Measurements from ENCODE around the gene PDE8A.
A peak's percentile ranks its signal among the peaks of the same experiment; 100 is the strongest.
"Not testable (repeated sequence)": the region's sequence is repeated elsewhere in the genome, so short reads cannot be mapped to it uniquely, and the experiment has no call there.

Gene PDE8A

DNA sequence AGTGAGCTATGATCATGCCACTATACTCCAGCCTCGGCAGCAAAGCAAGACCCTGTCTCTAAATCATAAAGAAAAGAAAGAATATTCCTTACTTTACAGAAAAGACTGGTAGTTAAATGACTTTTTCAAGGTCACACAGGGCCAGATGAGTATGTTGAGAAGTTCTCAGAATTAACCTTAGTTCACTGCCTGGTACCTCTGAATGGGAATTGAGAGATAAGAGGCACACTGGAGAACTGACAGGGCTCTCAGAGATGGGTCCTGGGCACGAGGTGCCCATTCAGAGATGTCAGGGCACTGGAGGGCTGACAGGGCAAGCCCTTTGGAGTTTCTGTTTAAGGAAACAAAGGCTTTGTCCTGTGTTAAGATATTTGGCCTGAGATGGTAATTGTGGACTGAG lies 157.7 kb downstream of the PDE8A start:
- DNase-seq, result no peak

DNA sequence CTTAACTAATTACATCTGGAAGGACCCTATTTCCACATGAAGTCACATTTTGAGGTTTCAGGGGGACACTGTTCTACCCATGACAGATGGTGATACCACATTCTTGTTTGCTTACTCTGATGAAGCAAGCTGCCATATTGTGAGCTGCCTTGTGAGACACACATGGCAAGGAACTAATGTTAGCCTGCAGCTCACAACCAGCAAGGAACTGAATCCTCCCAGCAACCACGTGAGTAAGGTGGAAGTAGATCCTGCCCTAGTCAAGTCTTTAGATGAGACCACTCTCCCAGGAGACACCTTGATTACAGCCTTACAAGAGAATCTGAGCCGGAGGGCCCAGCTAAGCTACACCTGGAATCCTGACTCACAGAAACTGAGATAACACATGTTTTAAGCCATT lies 160.1 kb downstream of the PDE8A start:
- DNase-seq, result no peak

DNA sequence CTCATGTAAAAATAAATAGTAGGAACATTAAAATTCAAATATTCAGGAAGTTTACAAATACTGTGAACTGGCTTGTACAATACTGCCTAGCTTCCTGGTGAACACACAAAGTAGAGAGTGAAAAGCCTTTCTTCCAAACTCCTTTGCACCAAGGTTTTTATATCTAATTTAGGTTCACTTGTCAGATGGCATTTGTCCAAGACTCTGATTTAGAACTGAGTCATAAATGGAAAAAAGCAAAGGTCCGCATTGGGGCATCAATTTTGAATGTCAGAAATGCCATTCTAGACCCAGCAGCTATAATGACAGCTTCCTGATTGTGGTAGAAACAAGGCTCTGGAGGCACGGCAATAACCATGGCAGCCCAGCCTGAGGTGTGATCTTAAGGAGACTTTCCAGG lies 160.7 kb downstream of the PDE8A start:
- DNase-seq, result no peak

DNA sequence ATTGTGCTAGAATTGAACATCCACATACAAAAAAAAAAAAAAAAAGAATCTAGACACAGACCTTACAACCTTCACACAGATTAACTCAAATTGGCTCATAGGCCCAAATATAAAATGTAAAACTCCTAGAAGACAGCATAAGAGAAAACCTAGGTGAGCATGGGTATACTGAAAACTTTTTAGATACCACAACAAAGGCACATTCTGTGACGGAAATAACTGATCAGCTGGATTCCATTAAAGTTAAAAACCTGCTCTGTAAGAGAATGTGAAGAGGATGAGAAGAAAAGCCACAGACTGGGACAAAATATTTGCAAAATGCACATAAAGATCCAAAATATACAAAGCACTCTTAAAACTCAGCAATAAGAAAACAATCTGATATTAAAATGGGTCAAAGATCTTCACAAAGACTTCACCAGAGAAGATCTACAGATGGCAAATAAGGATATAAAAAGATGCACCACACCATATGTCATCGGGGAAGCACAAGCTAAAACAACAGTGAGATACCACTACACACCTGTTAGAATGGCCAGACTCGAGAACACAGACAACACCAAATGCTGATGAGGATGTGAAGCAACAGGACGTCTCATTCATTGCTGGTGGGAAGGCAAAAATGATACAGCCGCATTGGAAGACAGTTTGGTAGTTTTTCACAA lies 167.9 kb downstream of the PDE8A start:
- DNase-seq, result peak; percentile 41

DNA sequence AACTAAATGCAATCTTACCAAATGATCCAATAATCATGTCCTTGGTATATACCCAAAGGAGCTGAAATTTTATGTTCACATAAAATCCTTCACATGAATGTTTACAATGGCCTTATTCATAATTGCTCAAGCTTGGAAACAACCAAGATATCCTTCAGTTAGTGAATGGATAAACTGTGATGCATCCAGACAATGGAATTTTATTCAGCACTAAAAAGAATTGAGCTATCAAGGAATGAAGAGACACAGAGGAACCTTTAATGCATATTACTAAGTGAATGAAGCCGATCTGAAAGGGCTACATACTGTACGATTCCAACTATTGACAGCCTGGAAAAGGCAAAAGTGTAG lies 168.4 kb downstream of the PDE8A start:
- no peak for DNase-seq

DNA sequence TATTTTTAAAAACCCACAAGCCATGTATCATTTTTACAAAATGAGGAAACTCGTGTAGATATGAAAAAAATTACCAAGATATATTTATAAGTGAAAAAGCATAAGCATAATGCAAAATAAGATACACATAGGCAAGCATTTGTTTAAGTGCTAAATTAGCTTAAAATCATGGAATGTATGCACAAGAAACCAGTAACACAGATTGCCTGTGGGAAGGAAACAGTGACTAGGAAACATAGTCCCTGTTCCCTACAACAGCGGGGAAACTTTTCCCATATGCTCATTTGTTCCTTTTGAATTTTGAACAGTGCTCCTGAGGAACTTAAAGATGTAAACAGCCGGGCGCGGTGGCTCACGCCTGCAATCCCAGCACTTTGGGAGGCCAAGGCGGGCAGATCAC lies 169.5 kb downstream of the PDE8A start:
- DNase-seq, result no peak

DNA sequence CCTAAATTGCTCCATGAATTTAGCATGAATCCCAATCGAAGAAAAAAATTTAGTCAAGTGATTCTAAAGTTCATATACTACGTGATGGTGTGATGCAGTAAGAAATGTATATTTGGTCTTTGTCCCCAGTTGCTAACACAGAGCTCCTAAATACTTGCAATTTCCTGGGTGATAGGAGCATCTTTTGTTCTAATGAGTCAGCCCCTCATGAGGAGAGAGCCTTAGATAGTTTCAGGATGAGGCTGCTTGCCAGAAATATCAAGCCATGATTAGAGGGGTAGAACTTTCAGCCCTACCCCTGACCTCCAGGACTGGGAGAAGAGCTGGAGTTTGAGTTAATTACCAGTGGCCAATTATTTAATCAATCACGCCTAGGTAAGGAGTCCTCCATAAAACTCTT lies 170.2 kb downstream of the PDE8A start:
- no peak for DNase-seq

DNA sequence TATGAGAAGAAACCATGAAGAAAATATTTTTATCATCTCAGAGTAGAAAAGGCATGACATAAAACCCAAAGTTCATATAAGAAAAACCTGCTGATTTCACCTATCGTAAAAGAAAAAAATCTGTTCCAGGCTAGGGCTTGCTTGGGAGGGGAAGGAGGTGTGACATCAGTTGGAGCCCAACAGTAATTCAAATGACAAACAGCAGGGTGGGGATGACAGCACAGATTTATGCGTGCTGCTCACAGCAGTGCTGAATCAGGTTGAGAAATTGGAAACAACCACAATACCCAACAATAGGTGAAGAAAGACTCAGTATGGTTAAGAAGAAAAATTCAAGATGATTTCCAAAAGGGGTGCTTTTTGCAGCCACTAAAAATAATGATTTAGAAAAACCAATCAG lies 172.4 kb downstream of the PDE8A start:
- no peak for DNase-seq

DNA sequence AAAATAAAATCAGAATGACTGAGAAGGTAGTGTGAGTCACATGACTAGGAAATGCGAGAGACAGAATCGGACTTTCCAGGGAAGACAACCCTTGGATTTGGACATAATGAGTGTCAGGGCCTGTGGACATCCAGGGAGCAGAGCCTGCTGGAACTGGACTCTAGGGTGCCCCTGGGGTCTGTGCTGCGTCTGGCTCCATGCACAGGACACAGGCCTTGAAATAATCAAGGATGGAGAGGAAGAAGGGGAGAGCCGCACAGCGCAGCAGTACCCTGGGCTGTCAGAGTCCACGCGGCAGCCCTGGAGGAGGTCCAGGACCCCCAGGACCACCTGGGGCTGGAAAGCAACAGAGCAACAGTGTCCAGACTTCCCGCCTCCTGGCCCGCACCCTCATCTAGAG lies 173.7 kb downstream of the PDE8A start:
- no peak for DNase-seq

DNA sequence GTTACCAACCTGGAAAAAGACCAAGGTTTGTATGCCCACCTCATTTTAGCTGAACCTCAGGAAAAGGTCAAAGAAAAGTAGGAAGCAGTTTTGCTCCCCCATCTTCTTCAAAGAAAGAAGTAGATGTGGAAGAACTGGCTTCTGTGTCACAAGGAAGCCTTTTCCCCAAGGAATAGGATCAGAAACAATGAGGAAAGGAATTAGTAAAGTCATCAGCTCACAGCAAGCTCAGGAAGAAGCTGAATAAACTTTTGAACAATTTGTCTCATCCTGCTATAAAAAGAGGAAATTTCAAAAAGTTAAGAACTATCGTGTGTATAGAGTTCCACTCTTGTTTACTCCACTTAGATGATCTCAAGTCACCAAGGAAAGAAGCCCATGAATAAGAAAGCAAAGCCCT lies 174.2 kb downstream of the PDE8A start:
- DNase-seq, result no peak

DNA sequence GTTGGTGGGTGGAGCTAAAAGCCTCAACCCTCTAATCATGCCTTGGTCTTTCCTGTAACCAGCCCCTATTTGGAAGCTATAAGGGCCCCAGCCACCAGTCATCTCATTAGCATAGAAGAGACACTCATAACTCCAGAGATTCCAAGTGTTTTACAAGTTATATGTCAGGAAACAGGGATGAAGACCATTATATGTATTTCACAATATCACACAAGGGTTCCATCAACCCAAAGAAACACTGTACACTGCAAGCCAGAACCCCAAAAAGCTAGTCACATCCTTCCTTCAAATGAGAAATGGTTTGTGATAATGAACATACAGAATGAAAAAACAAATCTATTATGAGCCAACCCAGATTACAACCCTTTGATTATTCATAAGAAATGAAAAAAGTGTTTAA lies 175.7 kb downstream of the PDE8A start:
- no peak for DNase-seq

DNA sequence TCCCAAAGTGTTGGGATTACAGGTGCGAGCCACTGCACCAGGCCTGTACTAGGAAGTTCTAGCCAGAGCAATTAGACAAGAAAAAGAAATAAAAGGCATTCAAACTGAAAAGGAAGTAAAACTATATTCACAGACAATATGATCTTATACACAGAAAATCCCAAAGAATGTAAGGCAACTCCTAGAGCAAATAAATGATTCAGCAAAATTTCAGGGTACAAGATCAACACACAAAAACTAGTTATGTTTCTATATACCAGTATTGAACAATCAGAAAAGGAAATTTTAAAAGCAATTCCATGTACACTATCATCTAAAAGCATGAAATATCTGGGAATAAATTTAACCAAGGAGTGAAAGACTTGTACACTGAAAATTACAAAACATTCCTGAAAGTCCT lies 180.6 kb downstream of the PDE8A start:
- DNase-seq, result no peak

DNA sequence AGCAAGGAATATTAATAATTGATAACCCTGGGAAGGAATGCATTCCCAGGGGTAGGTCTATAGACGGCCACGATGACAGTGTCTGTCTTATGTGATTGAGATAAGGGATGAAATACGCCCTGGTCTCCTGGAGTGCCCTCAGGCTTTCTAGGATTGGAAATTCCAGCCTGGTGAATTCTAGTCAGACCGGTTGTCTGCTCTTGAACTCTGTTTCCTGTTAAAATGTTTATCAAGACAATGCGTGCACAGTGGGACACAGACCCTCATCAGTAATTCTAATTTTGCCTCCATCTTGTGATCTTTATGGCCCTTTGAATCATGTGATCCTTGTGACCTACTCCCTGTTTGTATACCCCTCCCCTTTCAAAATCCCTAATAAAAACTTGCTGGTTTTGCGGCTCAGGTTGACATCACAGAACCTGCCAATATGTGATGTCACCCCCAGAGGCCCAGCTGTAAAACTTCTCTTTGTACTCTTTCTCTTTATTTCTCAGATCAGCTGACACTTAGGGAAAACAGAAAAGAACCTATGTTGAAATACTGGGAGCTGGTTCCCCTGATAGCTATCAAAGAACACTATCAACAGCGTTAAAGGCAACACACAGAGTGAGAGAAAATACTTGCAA lies 183.3 kb downstream of the PDE8A start:
- DNase-seq, result no peak

DNA sequence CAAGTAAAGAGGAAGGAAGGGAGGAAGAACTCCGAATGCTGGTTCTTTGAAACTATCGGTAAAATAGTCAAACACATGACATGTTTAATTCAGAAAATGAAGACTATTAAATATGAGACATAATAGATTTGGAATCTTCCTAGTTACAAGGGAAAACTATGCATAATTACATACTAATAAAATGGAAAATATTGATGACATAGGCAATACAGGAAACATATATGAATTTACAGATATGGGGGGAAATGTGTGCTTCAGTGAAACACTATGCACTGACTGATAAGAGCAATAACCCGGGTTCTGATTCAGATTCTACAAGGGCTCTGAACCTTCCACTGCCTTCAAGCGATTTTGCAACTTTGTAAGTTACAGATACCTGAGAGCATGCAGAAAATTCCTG lies 185.9 kb downstream of the PDE8A start:
- no peak for DNase-seq

DNA sequence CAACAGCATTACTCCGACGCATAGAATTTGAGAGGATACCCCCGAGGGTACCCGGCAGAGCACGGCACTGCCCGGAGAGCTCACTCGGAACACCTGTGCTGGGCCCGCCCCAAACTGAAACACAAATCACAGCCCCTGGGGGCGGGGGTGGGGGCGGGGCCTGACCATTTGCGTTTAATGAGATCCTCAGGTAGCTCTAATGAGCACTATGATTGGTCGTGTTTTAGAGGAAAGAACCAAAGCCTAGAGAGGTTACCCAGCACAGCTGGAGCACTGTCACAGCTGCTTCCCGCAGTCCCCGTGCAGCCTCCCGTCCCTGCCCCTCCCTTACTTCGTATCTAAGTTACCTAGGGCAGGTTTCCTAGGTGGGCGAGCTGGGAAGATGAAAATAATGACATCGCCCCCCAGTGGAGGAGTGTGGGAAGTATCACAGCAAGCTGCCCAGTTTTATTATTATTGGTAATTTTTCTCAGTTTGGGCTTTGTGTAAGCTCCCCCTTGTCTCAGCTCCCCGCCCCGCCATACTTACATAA lies 187.1 kb downstream of the PDE8A start:
- peak; percentile 48 for DNase-seq

DNA sequence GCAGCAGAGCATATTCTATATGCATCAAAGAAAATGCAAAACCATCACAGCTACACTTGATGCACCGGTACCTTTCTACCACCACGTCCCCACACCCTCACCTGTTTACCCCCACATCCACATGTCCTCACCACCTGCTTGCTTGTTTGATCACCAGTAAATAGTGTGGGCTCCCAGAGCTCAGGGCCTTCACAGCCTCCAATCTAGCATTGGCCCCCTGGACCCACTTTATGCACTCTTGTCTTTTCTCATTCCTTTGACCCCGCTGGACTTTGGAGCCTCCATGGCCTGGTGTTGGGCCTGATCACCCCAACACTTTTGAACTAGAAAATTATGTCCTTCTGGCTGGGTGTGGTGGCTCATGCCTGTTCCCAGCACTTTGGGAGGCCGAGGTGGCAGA lies 190.1 kb downstream of the PDE8A start:
- no peak for DNase-seq

DNA sequence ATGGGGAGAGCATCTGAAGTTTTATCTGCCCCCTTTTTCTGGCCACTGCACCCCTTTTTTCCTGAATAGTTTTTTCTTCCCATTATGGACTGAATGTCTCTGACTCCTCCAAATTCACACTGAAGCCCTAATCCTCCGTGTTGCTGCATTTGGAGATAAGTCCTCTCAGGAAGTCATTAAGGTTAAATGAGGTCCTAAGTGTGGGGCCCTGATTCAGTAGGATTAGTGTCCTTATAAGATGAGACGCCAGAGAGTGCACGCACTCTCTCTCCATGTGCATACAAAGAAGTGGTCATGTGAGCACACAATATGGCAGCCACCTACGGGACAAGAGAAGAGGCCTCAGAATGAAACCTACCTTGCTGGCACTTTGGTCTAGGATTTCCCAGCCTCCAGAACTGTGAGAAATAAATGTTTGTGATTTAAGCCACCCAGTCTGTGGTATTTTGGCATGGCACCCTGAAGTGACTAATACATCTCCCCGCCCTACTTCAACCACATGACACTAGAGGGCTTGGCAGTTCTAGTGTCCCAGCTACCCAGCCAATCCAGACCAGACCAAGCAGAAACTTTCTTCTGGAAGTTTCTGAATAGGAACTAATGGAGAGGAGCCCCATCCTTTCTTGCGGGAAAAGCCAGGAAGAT lies 191.3 kb downstream of the PDE8A start:
- no peak for DNase-seq

DNA sequence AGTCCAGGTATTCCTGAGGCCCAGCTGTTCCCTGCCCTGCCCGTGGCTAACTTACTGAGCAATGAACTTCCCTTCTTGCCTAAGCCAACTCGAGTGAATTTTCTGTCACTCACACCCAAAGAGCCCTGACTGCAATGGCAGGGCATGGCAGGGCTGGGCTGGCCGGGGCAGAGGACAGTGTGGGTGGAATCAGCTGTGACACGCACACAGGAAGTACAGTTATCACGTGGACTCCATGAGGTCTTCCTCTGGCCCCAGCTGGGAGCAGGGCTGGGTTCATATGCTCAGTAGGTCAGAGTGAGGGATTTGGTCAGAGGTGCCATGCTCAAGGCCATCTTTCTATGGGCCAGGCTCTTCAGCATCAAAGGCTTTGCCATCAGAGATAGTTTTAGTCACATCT lies 192.0 kb downstream of the PDE8A start:
- DNase-seq, result not testable (repeated sequence)

DNA sequence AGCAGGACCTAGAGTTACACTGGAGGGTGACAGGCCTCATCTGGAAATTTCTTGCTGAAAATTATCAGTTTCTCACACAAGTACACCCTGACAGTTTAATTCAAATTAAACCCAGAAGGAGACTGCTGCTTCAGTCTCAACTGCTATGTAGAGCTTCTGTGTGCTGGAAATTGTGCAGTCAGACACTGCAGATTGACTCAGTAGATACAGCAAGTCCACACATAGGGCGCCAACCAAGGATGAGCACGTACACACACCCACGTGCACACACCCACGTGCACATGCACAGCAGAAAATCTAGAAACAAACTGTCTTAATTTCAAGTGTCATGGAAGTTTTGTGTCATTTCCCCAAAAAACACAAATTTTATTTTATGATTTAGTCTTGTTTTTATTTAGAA lies 192.9 kb downstream of the PDE8A start:
- DNase-seq, result no peak

DNA sequence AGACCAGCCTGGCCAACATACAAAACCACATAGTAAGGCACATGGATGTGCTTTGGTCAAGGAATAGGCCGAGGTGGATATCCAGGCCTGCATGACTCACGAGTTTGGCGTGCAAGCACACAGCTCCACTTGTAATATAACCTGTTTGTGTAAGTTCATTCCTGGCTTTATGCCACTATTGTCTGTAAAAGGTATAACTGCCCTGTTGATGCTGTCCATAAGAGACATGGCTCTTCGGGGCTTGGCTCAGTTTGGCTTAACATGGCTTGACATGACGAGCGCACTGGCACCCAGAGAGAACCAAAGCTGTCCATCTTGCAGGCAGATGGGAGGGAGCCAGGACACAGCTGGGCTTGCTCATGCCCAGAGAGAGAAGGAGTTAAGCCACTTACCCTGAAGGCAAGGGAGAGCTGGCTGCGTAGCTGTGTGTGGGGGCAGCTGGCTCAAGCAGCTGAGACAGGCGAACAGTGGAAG lies 195.4 kb downstream of the PDE8A start:
- DNase-seq, result peak; percentile 89

DNA sequence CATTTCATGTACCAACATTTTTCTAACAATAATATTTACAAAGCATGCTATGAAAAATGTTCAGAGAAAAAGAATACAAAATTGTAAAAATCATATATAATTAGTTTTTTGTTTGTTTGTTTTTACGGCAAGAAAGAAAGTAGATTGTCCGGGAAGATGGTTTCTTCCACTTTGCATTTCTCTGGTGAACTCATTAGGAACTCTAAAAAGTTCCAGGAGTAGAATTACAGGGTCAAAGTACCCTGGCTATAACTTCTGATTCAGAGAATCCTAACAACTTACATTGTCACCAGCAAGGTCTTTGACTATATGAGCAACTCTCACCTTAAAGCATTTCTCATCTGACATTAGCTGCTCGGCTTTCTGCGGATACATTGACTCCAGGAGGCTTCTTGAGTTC lies 196.7 kb downstream of the PDE8A start:
- no peak for DNase-seq

DNA sequence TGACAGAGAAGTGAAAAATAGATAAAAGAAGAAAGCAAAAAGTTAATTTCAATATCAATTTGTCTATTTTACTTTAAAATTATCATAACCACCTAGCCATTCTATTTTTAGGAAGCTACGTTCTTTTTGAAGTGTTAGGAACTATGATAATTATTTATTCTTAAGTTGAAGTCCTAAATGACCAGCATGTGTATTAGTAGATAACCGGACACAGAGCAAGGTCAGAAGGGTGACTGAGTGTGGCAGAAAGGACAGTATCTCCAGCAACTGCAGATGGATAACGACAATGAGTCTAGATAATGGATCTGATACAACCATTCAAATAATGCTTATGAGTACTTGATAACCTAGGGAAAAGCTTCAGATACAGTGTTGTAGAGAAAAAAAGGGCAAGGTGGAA lies 198.0 kb downstream of the PDE8A start:
- no peak for DNase-seq

DNA sequence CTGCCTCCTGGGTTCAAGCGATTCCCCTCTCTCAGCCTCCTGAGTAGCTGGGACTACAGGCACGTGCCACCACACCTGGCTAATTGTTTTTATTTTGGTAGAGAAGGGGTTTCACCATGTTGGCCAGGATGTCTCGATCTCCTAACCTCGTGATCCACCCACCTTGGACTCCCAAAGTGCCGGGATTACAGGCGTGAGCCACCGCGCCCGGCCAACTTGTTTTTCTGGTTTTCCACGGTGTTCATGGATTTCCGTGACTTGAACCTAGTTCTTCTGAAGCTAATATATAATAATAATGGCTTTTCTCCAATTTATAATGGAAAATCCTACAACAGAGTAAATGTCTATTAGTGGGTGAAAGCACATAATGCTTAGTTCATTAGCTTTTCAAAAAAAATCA lies 203.7 kb downstream of the PDE8A start:
- DNase-seq, result not testable (repeated sequence)

DNA sequence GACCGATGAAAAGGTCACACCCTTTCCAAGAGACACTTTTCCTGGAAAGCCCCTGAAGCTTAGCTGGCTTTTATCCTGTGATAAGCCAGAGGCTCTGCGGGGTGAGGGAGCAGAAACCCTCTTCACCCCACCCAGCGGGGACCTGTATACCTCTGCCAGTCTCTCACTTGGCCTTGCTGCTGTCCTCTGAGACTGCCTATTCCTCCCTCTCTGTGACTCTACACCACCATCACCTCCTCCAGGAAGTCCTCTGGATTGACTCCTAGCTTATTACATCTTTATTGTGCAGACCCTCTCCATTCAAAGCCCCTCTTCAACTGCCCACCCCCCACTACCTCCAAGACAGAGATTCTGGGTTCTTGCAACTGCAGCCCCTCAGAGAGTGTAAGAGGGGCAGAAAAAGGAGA lies 206.5 kb downstream of the PDE8A start:
- DNase-seq, result not testable (repeated sequence)

All from NCI-H524 treated with DMSO at 0.1 percent for 48 hours (cell line).